Astrocyte (in vitro differentiated cells and primary cell): ENCODE data around the gene CHN1. TPM values are rescaled to one million over a fixed set of nuclear protein-coding genes. Genes with fewer than 3 reads are reported as not detected.

ENCODE experiments used
- DNase-seq: peaks from one replicate; pipeline ENCODE4 v3.0.0-alpha.2; 2010; ENCODE audit warnings: low read depth
- FAIRE-seq: peaks from 2 replicates; lab custom pipeline; 2011; peaks lifted over from hg19 to GRCh38; lab: Jason Lieb, UNC
- H2AFZ ChIP-seq: 2 replicates; pipeline ENCODE4 v1.6.0; 2012; ENCODE audit warnings: low read depth, low read length, inconsistent platforms
- H3K27ac ChIP-seq: 2 replicates; pipeline ENCODE4 v1.5.1; 2011; ENCODE audit warnings: low read depth, low read length, inconsistent platforms
- H3K27me3 ChIP-seq: 2 replicates; pipeline ENCODE4 v1.6.0; 2011; ENCODE audit warnings: low read length, inconsistent platforms; ENCODE audit not compliant: insufficient read depth
- H3K36me3 ChIP-seq: 2 replicates; pipeline ENCODE4 v1.5.1; 2011; ENCODE audit warnings: low read length, inconsistent platforms; ENCODE audit not compliant: insufficient read depth
- H3K4me1 ChIP-seq: 2 replicates; pipeline ENCODE4 v1.5.1; 2011; ENCODE audit warnings: low read length, inconsistent platforms; ENCODE audit not compliant: insufficient read depth
- H3K4me2 ChIP-seq: 2 replicates; pipeline ENCODE4 v1.6.0; 2012; ENCODE audit warnings: low read length, inconsistent platforms
- H3K4me3 ChIP-seq: 2 replicates; pipeline ENCODE4 v1.5.1; 2011; ENCODE audit warnings: low read depth, mild to moderate bottlenecking, low read length, inconsistent platforms; ENCODE audit not compliant: insufficient read depth
- H3K79me2 ChIP-seq: 2 replicates; pipeline ENCODE4 v1.6.0; 2012; ENCODE audit warnings: mild to moderate bottlenecking, low read length, inconsistent platforms; ENCODE audit not compliant: insufficient read depth
- H3K9ac ChIP-seq: 2 replicates; pipeline ENCODE4 v1.6.0; 2012; ENCODE audit warnings: mild to moderate bottlenecking, low read length, inconsistent platforms
- H3K9me3 ChIP-seq: 2 replicates; pipeline ENCODE4 v1.5.1; 2012; ENCODE audit warnings: low read depth, mild to moderate bottlenecking, low read length, inconsistent platforms; ENCODE audit not compliant: insufficient read depth
- H4K20me1 ChIP-seq: 2 replicates; pipeline ENCODE4 v1.6.0; 2012; ENCODE audit warnings: low read length, inconsistent platforms; ENCODE audit not compliant: insufficient read depth
- H3K27ac Mint-ChIP-seq: one replicate; pipeline ENCODE4 v1.8.0; 2021; ENCODE audit warnings: mild to moderate bottlenecking, mixed read lengths; ENCODE audit not compliant: unreplicated experiment
- H3K27me3 Mint-ChIP-seq: one replicate; pipeline ENCODE4 v1.8.0; 2021; ENCODE audit warnings: low read depth, mixed read lengths; ENCODE audit not compliant: unreplicated experiment
- H3K36me3 Mint-ChIP-seq: one replicate; pipeline ENCODE4 v1.8.0; 2021; ENCODE audit warnings: low read depth, mixed read lengths; ENCODE audit not compliant: unreplicated experiment
- H3K4me1 Mint-ChIP-seq: one replicate; pipeline ENCODE4 v1.8.0; 2021; ENCODE audit warnings: low read depth, mixed read lengths; ENCODE audit not compliant: unreplicated experiment
- H3K4me3 Mint-ChIP-seq: one replicate; pipeline ENCODE4 v1.8.0; 2021; ENCODE audit warnings: mild to moderate bottlenecking, moderate library complexity, mixed read lengths; ENCODE audit not compliant: unreplicated experiment
- H3K9me3 Mint-ChIP-seq: one replicate; pipeline ENCODE4 v1.8.0; 2021; ENCODE audit warnings: mild to moderate bottlenecking, mixed read lengths; ENCODE audit not compliant: unreplicated experiment
- EZH2 ChIP-seq: IDR thresholded peaks from 2 replicates; pipeline ENCODE4 v1.6.1; 2012; ENCODE audit warnings: mild to moderate bottlenecking, low read length, inconsistent platforms; ENCODE audit not compliant: insufficient read depth
- total RNA-seq: library from RNA; stranded (reverse); gene quantifications from 2 replicates; pipeline ENCODE4 v1.2.1, GENCODE V29; 2021
- TF ChIP-seq, protein P1 (sequence below): IDR thresholded peaks from 2 replicates; pipeline ENCODE4 v1.5.1; 2011; ENCODE audit warnings: low read depth, mild to moderate bottlenecking, inconsistent platforms, low read length, moderate library complexity; ENCODE audit not compliant: insufficient read depth

The CHN1 gene
- total RNA-seq, 1 donor from 2014 or later, result 23.9 TPM

DNA sequence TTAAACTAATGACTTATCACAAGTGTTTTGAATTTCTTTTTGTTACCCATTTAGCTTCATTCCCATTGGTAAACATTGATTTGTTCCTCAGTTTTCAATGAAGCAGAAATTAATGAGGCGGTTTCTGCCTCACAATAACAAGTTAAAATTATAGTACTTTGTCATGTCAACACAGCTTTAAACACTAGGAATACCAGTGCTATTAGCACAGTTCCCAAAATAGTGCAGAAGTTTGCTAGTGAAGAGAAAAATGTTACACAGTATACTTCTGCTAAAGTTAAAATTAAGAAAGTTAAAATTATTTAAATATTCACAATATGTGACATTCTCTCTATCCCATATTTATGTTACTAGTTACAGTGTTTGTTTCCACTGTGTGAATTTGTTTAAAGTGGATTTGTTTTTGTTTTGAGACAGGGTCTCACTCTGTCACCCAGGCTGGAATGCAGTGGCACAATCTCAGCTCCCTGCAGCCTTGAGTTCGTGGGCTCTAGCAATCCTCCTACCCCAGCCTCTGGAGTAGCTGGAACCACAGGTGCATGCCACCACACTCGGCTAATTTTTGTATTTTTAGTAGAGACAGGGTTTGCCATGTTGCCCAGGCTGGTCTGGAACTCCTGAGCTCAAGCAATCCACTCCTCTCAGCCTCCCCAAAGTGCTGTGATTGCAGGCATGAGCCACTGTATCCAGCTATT lies 3.8 kb upstream of the CHN1 start:
- no peak overlapping the region for H3K27ac Mint-ChIP-seq
- TF ChIP-seq, protein P1, sequence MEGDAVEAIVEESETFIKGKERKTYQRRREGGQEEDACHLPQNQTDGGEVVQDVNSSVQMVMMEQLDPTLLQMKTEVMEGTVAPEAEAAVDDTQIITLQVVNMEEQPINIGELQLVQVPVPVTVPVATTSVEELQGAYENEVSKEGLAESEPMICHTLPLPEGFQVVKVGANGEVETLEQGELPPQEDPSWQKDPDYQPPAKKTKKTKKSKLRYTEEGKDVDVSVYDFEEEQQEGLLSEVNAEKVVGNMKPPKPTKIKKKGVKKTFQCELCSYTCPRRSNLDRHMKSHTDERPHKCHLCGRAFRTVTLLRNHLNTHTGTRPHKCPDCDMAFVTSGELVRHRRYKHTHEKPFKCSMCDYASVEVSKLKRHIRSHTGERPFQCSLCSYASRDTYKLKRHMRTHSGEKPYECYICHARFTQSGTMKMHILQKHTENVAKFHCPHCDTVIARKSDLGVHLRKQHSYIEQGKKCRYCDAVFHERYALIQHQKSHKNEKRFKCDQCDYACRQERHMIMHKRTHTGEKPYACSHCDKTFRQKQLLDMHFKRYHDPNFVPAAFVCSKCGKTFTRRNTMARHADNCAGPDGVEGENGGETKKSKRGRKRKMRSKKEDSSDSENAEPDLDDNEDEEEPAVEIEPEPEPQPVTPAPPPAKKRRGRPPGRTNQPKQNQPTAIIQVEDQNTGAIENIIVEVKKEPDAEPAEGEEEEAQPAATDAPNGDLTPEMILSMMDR, result no peak
- no peak for TF ChIP-seq EZH2
- Histone ChIP-seq H3K4me2 (no peak overlapping the region), H3K27me3 (peaks cover 24% of the 10 kb centered on the region), H3K9ac (no peak overlapping the region), H4K20me1 (no peaks in the 10 kb centered on the region), H3K79me2 (no peaks in the 10 kb centered on the region), H3K27ac (no peak overlapping the region), H3K36me3 (no peaks in the 10 kb centered on the region), H3K4me1 (no peaks in the 10 kb centered on the region), H2AFZ (no peak overlapping the region), H3K9me3 (no peaks in the 10 kb centered on the region), H3K4me3 (no peak overlapping the region)
- H3K9me3 Mint-ChIP-seq, result no peaks in the 10 kb centered on the region
- FAIRE-seq (no peak), DNase-seq (no peak)
- no peak overlapping the region for H3K4me3 Mint-ChIP-seq
- H3K27me3 Mint-ChIP-seq, result peaks cover 12% of the 10 kb centered on the region
- H3K4me1 Mint-ChIP-seq, result peaks cover 5% of the 10 kb centered on the region
- no peaks in the 10 kb centered on the region for H3K36me3 Mint-ChIP-seq

DNA sequence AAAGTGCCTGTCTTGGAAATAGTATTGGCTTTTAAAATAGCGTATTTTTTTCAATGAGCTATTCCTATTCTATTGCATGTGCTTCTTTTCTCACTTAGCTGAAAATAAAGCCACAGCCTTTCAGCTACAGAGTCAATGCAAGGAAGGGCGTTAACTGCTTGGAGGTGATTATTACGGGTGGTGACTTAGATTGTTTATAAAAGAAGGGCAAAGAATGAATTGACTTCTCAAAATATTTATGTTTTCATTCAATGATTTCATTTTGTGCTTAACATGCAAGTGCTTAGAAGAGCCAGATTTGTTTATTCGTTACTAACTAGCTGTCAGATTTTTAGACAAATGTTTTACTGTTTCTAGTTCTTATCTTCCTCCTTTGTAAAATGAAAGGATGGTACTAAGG lies 2.8 kb upstream of the CHN1 start:
- Mint-ChIP-seq H3K9me3 (no peaks in the 10 kb centered on the region), H3K36me3 (no peaks in the 10 kb centered on the region), H3K27me3 (peaks cover 12% of the 10 kb centered on the region), H3K27ac (no peak overlapping the region), H3K4me1 (peaks cover 8% of the 10 kb centered on the region), H3K4me3 (no peak overlapping the region)
- Histone ChIP-seq H3K4me3 (no peak overlapping the region), H3K9me3 (no peaks in the 10 kb centered on the region), H3K36me3 (no peaks in the 10 kb centered on the region), H4K20me1 (no peaks in the 10 kb centered on the region), H3K4me2 (no peak overlapping the region), H3K4me1 (no peaks in the 10 kb centered on the region), H3K27ac (no peak overlapping the region), H2AFZ (no peak overlapping the region), H3K79me2 (no peaks in the 10 kb centered on the region), H3K27me3 (peaks cover 32% of the 10 kb centered on the region), H3K9ac (no peak overlapping the region)
- FAIRE-seq (peak; percentile 37), DNase-seq (no peak)
- TF ChIP-seq, protein P1, result no peak
- no peak for TF ChIP-seq EZH2

DNA sequence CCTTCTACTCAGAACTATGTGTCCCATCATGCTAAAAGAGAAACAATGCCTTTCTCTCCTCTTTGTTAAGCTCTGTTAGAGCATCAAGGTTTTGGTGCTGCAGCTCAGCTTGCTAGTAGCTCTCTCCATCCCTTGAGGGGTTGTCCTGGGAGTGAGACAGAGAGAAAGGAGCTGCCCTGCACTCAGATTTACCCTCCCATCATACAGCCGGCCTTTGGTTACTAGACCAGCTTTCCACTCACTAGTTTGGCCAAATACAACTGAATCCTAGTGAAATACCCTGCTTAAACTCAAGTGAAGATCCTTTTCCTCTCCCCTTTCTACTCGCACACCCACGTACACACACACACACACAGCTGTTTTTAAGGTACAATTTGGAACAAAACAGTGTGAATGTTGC lies 2.3 kb upstream of the CHN1 start:
- FAIRE-seq, result no peak
- no peaks in the 10 kb centered on the region for H3K36me3 Mint-ChIP-seq

More for the DNA sequence above, 2.3 kb upstream of the CHN1 start:
- Histone ChIP-seq H3K9ac (no peak overlapping the region), H3K4me1 (no peaks in the 10 kb centered on the region), H3K27me3 (peaks cover 34% of the 10 kb centered on the region), H3K4me3 (no peak overlapping the region), H3K79me2 (no peaks in the 10 kb centered on the region), H4K20me1 (no peaks in the 10 kb centered on the region), H3K27ac (no peak overlapping the region), H3K9me3 (no peaks in the 10 kb centered on the region), H3K36me3 (no peaks in the 10 kb centered on the region), H2AFZ (no peak overlapping the region), H3K4me2 (no peak overlapping the region)
- DNase-seq, result no peak
- Mint-ChIP-seq H3K4me1 (peaks cover 10% of the 10 kb centered on the region), H3K9me3 (no peaks in the 10 kb centered on the region), H3K4me3 (no peak overlapping the region), H3K27me3 (peaks cover 12% of the 10 kb centered on the region), H3K27ac (no peak overlapping the region)
- no peak for TF ChIP-seq EZH2
- TF ChIP-seq, protein P1, result no peak
